K562 (cell line): ENCODE measurements around the gene CWC22.

ENCODE experiments used
- BDP1 ChIP-seq: IDR thresholded peaks from 3 replicates; pipeline ENCODE4 v1.6.1; 2011; ENCODE audit not compliant: insufficient read length, insufficient read depth
- MLLT1 ChIP-seq, 2 experiments: fragments of 450-650 bp; IDR thresholded peaks; 2 replicates each; pipeline ENCODE4 v1.6.1; 2016
- MTA2 ChIP-seq: fragments of 450-650 bp; IDR thresholded peaks from 2 replicates; pipeline ENCODE4 v1.6.1; 2016; ENCODE audit warnings: low read depth
- NR2C1 ChIP-seq, 2 experiments: fragments of 450-650 bp; IDR thresholded peaks; 2 replicates each; pipeline ENCODE4 v1.6.1; 2017; ENCODE audit warnings: mild to moderate bottlenecking in 2 of 2, antibody characterized with exemption in 1 of 2, inconsistent platforms in 1 of 2, missing compliant biosample characterization in 1 of 2, missing genetic modification characterization in 1 of 2
- PCBP1 ChIP-seq: fragments of 200-400 bp; formaldehyde crosslinking; IDR thresholded peaks from 2 replicates; pipeline ENCODE4 v1.6.1; 2018; ENCODE audit warnings: mild to moderate bottlenecking, low read depth, low read length; ENCODE audit not compliant: poor library complexity, severe bottlenecking
- PKNOX1 ChIP-seq: fragments of 450-650 bp; IDR thresholded peaks from 2 replicates; pipeline ENCODE4 v1.6.1; 2016
- POLR2AphosphoS2 ChIP-seq: IDR thresholded peaks from 2 replicates; pipeline ENCODE4 v1.6.1; 2012; ENCODE audit warnings: low read length, improper control_type of control experiment
- TGIF2 ChIP-seq: sonication (generic); formaldehyde crosslinking; IDR thresholded peaks from 2 replicates; pipeline ENCODE4 v1.8.1; 2022; ENCODE audit warnings: mild to moderate bottlenecking, missing genetic modification reagents, moderate library complexity
- U2AF1 ChIP-seq: fragments of 200-400 bp; formaldehyde crosslinking; optimal IDR thresholded peaks from 2 replicates; pipeline ENCODE3; 2017; ENCODE audit warnings: mild to moderate bottlenecking, low read depth, low read length, moderate library complexity
- TF ChIP-seq, protein P1 (sequence below), 3 experiments: IDR thresholded peaks in 2 of 3; conservative IDR thresholded peaks in 1 of 3; 2 replicates each; pipeline ENCODE4 v1.5.1; 2011 to 2012; ENCODE audit warnings: low read length in 3 of 3, mild to moderate bottlenecking in 3 of 3, control low read depth in 2 of 3, improper control_type of control experiment in 1 of 3, inconsistent platforms in 1 of 3, low read depth in 1 of 3, mixed read lengths in 1 of 3, moderate library complexity in 1 of 3; ENCODE audit not compliant: insufficient read depth in 2 of 3
- TF ChIP-seq, protein P2 (sequence below): fragments of 450-650 bp; IDR thresholded peaks from 2 replicates; pipeline ENCODE4 v1.6.1; 2016; ENCODE audit warnings: mild to moderate bottlenecking
- TF ChIP-seq, protein P3 (sequence below): sonication (generic); formaldehyde crosslinking; IDR thresholded peaks from 2 replicates; pipeline ENCODE4 v1.8.1; 2023; ENCODE audit warnings: mild to moderate bottlenecking, missing genetic modification reagents, moderate library complexity
- TF ChIP-seq, protein P4 (sequence below): fragments of 250-450 bp; sonication (Bioruptor Pico); IDR thresholded peaks from 2 replicates; pipeline ENCODE4 v1.4.0; 2020

GRCh38 chr2:179900655-179901054 is 106.4 kb downstream of the CWC22 start:
- no peak for TF ChIP-seq MTA2
- TF ChIP-seq, protein P1, sequence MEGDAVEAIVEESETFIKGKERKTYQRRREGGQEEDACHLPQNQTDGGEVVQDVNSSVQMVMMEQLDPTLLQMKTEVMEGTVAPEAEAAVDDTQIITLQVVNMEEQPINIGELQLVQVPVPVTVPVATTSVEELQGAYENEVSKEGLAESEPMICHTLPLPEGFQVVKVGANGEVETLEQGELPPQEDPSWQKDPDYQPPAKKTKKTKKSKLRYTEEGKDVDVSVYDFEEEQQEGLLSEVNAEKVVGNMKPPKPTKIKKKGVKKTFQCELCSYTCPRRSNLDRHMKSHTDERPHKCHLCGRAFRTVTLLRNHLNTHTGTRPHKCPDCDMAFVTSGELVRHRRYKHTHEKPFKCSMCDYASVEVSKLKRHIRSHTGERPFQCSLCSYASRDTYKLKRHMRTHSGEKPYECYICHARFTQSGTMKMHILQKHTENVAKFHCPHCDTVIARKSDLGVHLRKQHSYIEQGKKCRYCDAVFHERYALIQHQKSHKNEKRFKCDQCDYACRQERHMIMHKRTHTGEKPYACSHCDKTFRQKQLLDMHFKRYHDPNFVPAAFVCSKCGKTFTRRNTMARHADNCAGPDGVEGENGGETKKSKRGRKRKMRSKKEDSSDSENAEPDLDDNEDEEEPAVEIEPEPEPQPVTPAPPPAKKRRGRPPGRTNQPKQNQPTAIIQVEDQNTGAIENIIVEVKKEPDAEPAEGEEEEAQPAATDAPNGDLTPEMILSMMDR (IDR thresholded peaks at IDR 0.05 in 2 of 3, conservative IDR thresholded peaks at IDR 0.05 in 1 of 3; ENCODE audit: insufficient read depth in 2 of 3, low read depth in 1 of 3, low read length in 3 of 3), result no peak
- no peak for TF ChIP-seq PKNOX1
- no peak for TF ChIP-seq BDP1
- TF ChIP-seq, protein P2, sequence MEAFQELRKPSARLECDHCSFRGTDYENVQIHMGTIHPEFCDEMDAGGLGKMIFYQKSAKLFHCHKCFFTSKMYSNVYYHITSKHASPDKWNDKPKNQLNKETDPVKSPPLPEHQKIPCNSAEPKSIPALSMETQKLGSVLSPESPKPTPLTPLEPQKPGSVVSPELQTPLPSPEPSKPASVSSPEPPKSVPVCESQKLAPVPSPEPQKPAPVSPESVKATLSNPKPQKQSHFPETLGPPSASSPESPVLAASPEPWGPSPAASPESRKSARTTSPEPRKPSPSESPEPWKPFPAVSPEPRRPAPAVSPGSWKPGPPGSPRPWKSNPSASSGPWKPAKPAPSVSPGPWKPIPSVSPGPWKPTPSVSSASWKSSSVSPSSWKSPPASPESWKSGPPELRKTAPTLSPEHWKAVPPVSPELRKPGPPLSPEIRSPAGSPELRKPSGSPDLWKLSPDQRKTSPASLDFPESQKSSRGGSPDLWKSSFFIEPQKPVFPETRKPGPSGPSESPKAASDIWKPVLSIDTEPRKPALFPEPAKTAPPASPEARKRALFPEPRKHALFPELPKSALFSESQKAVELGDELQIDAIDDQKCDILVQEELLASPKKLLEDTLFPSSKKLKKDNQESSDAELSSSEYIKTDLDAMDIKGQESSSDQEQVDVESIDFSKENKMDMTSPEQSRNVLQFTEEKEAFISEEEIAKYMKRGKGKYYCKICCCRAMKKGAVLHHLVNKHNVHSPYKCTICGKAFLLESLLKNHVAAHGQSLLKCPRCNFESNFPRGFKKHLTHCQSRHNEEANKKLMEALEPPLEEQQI, result no peak
- TF ChIP-seq POLR2AphosphoS2, result no peak
- TF ChIP-seq, protein P3, sequence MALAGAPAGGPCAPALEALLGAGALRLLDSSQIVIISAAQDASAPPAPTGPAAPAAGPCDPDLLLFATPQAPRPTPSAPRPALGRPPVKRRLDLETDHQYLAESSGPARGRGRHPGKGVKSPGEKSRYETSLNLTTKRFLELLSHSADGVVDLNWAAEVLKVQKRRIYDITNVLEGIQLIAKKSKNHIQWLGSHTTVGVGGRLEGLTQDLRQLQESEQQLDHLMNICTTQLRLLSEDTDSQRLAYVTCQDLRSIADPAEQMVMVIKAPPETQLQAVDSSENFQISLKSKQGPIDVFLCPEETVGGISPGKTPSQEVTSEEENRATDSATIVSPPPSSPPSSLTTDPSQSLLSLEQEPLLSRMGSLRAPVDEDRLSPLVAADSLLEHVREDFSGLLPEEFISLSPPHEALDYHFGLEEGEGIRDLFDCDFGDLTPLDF (CRISPR knock-in tag), result no peak
- TF ChIP-seq, protein P4, sequence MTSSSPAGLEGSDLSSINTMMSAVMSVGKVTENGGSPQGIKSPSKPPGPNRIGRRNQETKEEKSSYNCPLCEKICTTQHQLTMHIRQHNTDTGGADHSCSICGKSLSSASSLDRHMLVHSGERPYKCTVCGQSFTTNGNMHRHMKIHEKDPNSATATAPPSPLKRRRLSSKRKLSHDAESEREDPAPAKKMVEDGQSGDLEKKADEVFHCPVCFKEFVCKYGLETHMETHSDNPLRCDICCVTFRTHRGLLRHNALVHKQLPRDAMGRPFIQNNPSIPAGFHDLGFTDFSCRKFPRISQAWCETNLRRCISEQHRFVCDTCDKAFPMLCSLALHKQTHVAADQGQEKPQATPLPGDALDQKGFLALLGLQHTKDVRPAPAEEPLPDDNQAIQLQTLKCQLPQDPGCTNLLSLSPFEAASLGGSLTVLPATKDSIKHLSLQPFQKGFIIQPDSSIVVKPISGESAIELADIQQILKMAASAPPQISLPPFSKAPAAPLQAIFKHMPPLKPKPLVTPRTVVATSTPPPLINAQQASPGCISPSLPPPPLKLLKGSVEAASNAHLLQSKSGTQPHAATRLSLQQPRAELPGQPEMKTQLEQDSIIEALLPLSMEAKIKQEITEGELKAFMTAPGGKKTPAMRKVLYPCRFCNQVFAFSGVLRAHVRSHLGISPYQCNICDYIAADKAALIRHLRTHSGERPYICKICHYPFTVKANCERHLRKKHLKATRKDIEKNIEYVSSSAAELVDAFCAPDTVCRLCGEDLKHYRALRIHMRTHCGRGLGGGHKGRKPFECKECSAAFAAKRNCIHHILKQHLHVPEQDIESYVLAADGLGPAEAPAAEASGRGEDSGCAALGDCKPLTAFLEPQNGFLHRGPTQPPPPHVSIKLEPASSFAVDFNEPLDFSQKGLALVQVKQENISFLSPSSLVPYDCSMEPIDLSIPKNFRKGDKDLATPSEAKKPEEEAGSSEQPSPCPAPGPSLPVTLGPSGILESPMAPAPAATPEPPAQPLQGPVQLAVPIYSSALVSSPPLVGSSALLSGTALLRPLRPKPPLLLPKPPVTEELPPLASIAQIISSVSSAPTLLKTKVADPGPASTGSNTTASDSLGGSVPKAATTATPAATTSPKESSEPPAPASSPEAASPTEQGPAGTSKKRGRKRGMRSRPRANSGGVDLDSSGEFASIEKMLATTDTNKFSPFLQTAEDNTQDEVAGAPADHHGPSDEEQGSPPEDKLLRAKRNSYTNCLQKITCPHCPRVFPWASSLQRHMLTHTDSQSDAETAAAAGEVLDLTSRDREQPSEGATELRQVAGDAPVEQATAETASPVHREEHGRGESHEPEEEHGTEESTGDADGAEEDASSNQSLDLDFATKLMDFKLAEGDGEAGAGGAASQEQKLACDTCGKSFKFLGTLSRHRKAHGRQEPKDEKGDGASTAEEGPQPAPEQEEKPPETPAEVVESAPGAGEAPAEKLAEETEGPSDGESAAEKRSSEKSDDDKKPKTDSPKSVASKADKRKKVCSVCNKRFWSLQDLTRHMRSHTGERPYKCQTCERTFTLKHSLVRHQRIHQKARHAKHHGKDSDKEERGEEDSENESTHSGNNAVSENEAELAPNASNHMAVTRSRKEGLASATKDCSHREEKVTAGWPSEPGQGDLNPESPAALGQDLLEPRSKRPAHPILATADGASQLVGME (CRISPR knock-in tag), result no peak
- no peak for TF ChIP-seq PCBP1
- TF ChIP-seq TGIF2 (CRISPR knock-in tag), result no peak
- no peak for TF ChIP-seq NR2C1 (IDR thresholded peaks at IDR 0.05)
- no peak for TF ChIP-seq NR2C1 (tag; IDR thresholded peaks at IDR 0.05)
- TF ChIP-seq U2AF1, result no peak
- TF ChIP-seq MLLT1 (IDR thresholded peaks at IDR 0.05), result no peak
